ENCODE data around the gene RPS14.

- no peak for TF ChIP-seq SPI1 (IDR thresholded peaks at IDR 0.05; ENCODE audit: low read depth, low read length)
- TF ChIP-seq POU2F2 (IDR thresholded peaks at IDR 0.05; ENCODE audit: low read depth, low read length) = no peak
- no peak for TF ChIP-seq POLR2AphosphoS5 (IDR thresholded peaks at IDR 0.05; ENCODE audit: low read depth, low read length)
- TF ChIP-seq POLR2A (IDR thresholded peaks at IDR 0.05; ENCODE audit: low read depth, low read length) = no peak
- no peak for TF ChIP-seq PAX5 (IDR thresholded peaks at IDR 0.05; ENCODE audit: insufficient read depth, low read length, severe bottlenecking)
Measured at GRCh38 chr5:150473673-150474358, 24.3 kb upstream of the RPS14 start.

Measured in GM12891 (cell line).